IMR-90 (cell line): ENCODE results near the gene NTF3. TPM values are rescaled to one million over a fixed set of nuclear protein-coding genes. Genes with fewer than 3 reads are reported as not detected.

Experiments
- ATAC-seq: fragments of 200-7000 bp; cut with Tn5 transposase; 2 replicates; pipeline ENCODE4 v1.9.1; 2020; ENCODE audit warnings: low read depth, mild to moderate bottlenecking, moderate library complexity
- BruUV-seq: library from RNA; stranded (reverse); fragments of 400-500 nt; replicated peaks from 2 replicates; lab custom pipeline; 2021; lab: Mats Ljungman, UMichigan
- CTCF ChIA-PET: fragments of 300-600 bp; formaldehyde crosslinking; extraction: SDS; loops from one replicate; lab custom pipeline; 2021; ENCODE audit warnings: antibody characterized with exemption; lab: Yijun Ruan, JAX
- POLR2A ChIA-PET: fragments of 300-600 bp; sonication (Branson Sonifier 250); formaldehyde crosslinking; loops from one replicate; lab custom pipeline; 2022; ENCODE audit warnings: antibody characterized with exemption; ENCODE audit not compliant: unreplicated experiment; lab: Charles Lee
- DNase-seq: peaks from one replicate; pipeline ENCODE4 v3.0.0; 2013
- H2AFZ ChIP-seq: replicated peaks from 2 replicates; pipeline ENCODE3; 2013; ENCODE audit warnings: low read length, mild to moderate bottlenecking; ENCODE audit not compliant: poor library complexity
- H2AK5ac ChIP-seq: 2 replicates; pipeline ENCODE4 v1.6.1; 2013; ENCODE audit warnings: low read depth, low read length, inconsistent platforms
- H2AK9ac ChIP-seq: replicated peaks from 2 replicates; pipeline ENCODE3; 2013; ENCODE audit warnings: mild to moderate bottlenecking, low read depth, low read length, moderate library complexity; ENCODE audit not compliant: poor library complexity
- H2BK120ac ChIP-seq: 2 replicates; pipeline ENCODE4 v1.6.1; 2013; ENCODE audit warnings: low read depth, low read length, inconsistent platforms
- H2BK15ac ChIP-seq: 3 replicates; pipeline ENCODE4 v1.6.1; 2013; ENCODE audit warnings: low read depth, low read length, inconsistent platforms
- H2BK20ac ChIP-seq: 2 replicates; pipeline ENCODE4 v1.6.1; 2013; ENCODE audit warnings: low read depth, mild to moderate bottlenecking, inconsistent platforms, low read length, moderate library complexity
- H2BK5ac ChIP-seq: 2 replicates; pipeline ENCODE4 v1.6.1; 2013; ENCODE audit warnings: mild to moderate bottlenecking, low read depth, low read length, inconsistent platforms; ENCODE audit not compliant: poor library complexity, severe bottlenecking
- H3K14ac ChIP-seq: replicated peaks from 2 replicates; pipeline ENCODE4 v1.6.1; 2013; ENCODE audit warnings: low read depth, low read length, inconsistent platforms
- H3K18ac ChIP-seq: 2 replicates; pipeline ENCODE4 v1.6.1; 2013; ENCODE audit warnings: low read depth, low read length, control low read depth
- H3K23ac ChIP-seq: 2 replicates; pipeline ENCODE4 v1.6.1; 2013; ENCODE audit warnings: low read depth, low read length, inconsistent platforms
- H3K27ac ChIP-seq: 2 replicates; pipeline ENCODE4 v1.5.1; 2013; ENCODE audit warnings: mild to moderate bottlenecking, control low read depth, low read length; ENCODE audit not compliant: insufficient read depth
- H3K27me3 ChIP-seq: 2 replicates; pipeline ENCODE4 v1.6.1; 2013; ENCODE audit warnings: low read length; ENCODE audit not compliant: control insufficient read depth, insufficient read depth
- H3K36me3 ChIP-seq: 2 replicates; pipeline ENCODE4 v1.6.1; 2013; ENCODE audit warnings: low read length, mixed read lengths; ENCODE audit not compliant: control insufficient read depth, insufficient read depth
- H3K4ac ChIP-seq: 2 replicates; pipeline ENCODE4 v1.6.1; 2013; ENCODE audit warnings: low read depth, low read length, inconsistent platforms
- H3K4me1 ChIP-seq: 2 replicates; pipeline ENCODE4 v1.6.1; 2013; ENCODE audit warnings: low read length, mixed read lengths; ENCODE audit not compliant: control insufficient read depth, insufficient read depth
- H3K4me2 ChIP-seq: 2 replicates; pipeline ENCODE4 v1.6.1; 2013; ENCODE audit warnings: low read depth, mild to moderate bottlenecking, control low read depth, low read length, moderate library complexity
- H3K4me3 ChIP-seq: 2 replicates; pipeline ENCODE4 v1.5.1; 2013; ENCODE audit warnings: low read depth, mild to moderate bottlenecking, control low read depth, low read length, moderate library complexity; ENCODE audit not compliant: insufficient read depth
- H3K56ac ChIP-seq: 2 replicates; pipeline ENCODE4 v1.6.1; 2013; ENCODE audit warnings: low read length, inconsistent platforms; ENCODE audit not compliant: insufficient read depth; ENCODE audit errors: extremely low read depth
- H3K79me1 ChIP-seq, 2 experiments: 2 replicates each; pipeline ENCODE4 v1.6.1; 2013; ENCODE audit warnings: low read length in 2 of 2, inconsistent platforms in 1 of 2, low read depth in 1 of 2
- H3K9ac ChIP-seq: 2 replicates; pipeline ENCODE4 v1.6.1; 2013; ENCODE audit warnings: low read depth, low read length, control low read depth
- H3K9me1 ChIP-seq: 2 replicates; pipeline ENCODE4 v1.6.1; 2013; ENCODE audit warnings: low read length, inconsistent platforms; ENCODE audit not compliant: insufficient read depth
- H3K9me3 ChIP-seq: 2 replicates; pipeline ENCODE4 v1.6.1; 2013; ENCODE audit warnings: low read length; ENCODE audit not compliant: control insufficient read depth, insufficient read depth
- H4K20me1 ChIP-seq: 2 replicates; pipeline ENCODE4 v1.6.1; 2013; ENCODE audit warnings: low read length, inconsistent platforms; ENCODE audit not compliant: insufficient read depth
- H4K5ac ChIP-seq: 2 replicates; pipeline ENCODE4 v1.6.1; 2013; ENCODE audit warnings: mild to moderate bottlenecking, low read depth, low read length, control low read depth
- H4K8ac ChIP-seq, 2 experiments: 2 replicates each; pipeline ENCODE4 v1.6.1; 2013; ENCODE audit warnings: low read depth in 2 of 2, low read length in 2 of 2, control low read depth in 1 of 2, inconsistent platforms in 1 of 2
- H4K91ac ChIP-seq: 2 replicates; pipeline ENCODE4 v1.6.1; 2013; ENCODE audit warnings: low read depth, low read length, inconsistent platforms; ENCODE audit not compliant: insufficient read depth
- BHLHE40 ChIP-seq: fragments of 150-350 bp; IDR thresholded peaks from 2 replicates; pipeline ENCODE4 v1.6.1; 2016; ENCODE audit warnings: mild to moderate bottlenecking, low read depth, low read length
- CHD1 ChIP-seq: IDR thresholded peaks from 2 replicates; pipeline ENCODE4 v1.6.1; 2012; ENCODE audit warnings: low read depth, low read length, improper control_type of control experiment
- MAFK ChIP-seq: IDR thresholded peaks from 2 replicates; pipeline ENCODE4 v1.6.1; 2012; ENCODE audit warnings: low read depth, low read length, improper control_type of control experiment
- MAZ ChIP-seq: IDR thresholded peaks from 2 replicates; pipeline ENCODE4 v1.6.1; 2012; ENCODE audit warnings: low read depth, mild to moderate bottlenecking, low read length, improper control_type of control experiment, moderate library complexity, borderline replicate concordance
- MXI1 ChIP-seq: IDR thresholded peaks from 2 replicates; pipeline ENCODE4 v1.6.1; 2012; ENCODE audit warnings: low read depth, mild to moderate bottlenecking, low read length, moderate library complexity, borderline replicate concordance
- NFE2L2 ChIP-seq: fragments of 150-350 bp; IDR thresholded peaks from 2 replicates; pipeline ENCODE4 v1.6.1; 2016; ENCODE audit warnings: low read depth, mild to moderate bottlenecking, low read length
- POLR2A ChIP-seq: IDR thresholded peaks from 2 replicates; pipeline ENCODE4 v1.6.1; 2012; ENCODE audit warnings: mild to moderate bottlenecking, low read depth, low read length
- SMC3 ChIP-seq: fragments of 150-350 bp; IDR thresholded peaks from 2 replicates; pipeline ENCODE4 v1.6.1; 2016; ENCODE audit warnings: low read depth, mild to moderate bottlenecking, antibody characterized with exemption, low read length, moderate library complexity
- WGBS, 2 experiments: methylation state at CpG; one replicate each; pipeline versions ENCODE4 v1.1.5 to v1.1.7; 2013; ENCODE audit warnings: missing lambda C conversion rate in 2 of 2; ENCODE audit not compliant: insufficient read length in 1 of 2; ENCODE audit errors: extremely low coverage in 2 of 2; 5-methylcytosine and 5-hydroxymethylcytosine counted together
- dilution Hi-C: fragments of 300-500 bp; cut with HindIII; formaldehyde crosslinking; loops from one replicate; pipeline ENCODE4 v1.14.3; 2018; ENCODE audit warnings: low sequenced_read_pairs; ENCODE audit not compliant: unreplicated experiment
- in situ Hi-C: fragments of 300-500 bp; cut with MboI; formaldehyde crosslinking; loops from 3 replicates; pipeline ENCODE4 v1.14.3; 2019; ENCODE audit warnings: low sequenced_read_pairs, inconsistent platforms, mixed read lengths
- intact Hi-C: fragments of 100-400 bp; cut with micrococcal nuclease; formaldehyde crosslinking; loops from 2 replicates; pipeline ENCODE4 v1.10.0; 2022
- polyA plus RNA-seq, 3 experiments: library from polyadenylated mRNA; depleted of rRNA; stranded (reverse); fragments of >200 nt; gene quantifications; 2 replicates each; pipeline ENCODE4 v1.2.3, GENCODE V29; 2012; ENCODE audit warnings: low replicate concordance in 1 of 3
- total RNA-seq: library from RNA; depleted of rRNA; stranded (reverse); fragments of >200 nt; gene quantifications from 2 replicates; pipeline ENCODE4 v1.2.3, GENCODE V29; 2012
- TF ChIP-seq, protein P1 (sequence below): conservative IDR thresholded peaks from 2 replicates; pipeline ENCODE4 v1.5.1; 2012; ENCODE audit warnings: mild to moderate bottlenecking, low read depth, low read length, improper control_type of control experiment
- TF ChIP-seq, protein P2 (sequence below): fragments of 150-350 bp; IDR thresholded peaks from 2 replicates; pipeline ENCODE4 v1.6.1; 2016; ENCODE audit warnings: low read depth, mild to moderate bottlenecking, low read length, moderate library complexity, borderline replicate concordance
- TF ChIP-seq, protein P3 (sequence below): fragments of 150-350 bp; IDR thresholded peaks from 2 replicates; pipeline ENCODE4 v1.6.1; 2017; ENCODE audit warnings: mild to moderate bottlenecking, antibody characterized with exemption, low read length, low read depth

NTF3 gene
- total and polyA plus RNA-seq, 2 of the 4 experiments (the other 2 are of a cell fraction) = 12.2 to 32.4 TPM

DNA sequence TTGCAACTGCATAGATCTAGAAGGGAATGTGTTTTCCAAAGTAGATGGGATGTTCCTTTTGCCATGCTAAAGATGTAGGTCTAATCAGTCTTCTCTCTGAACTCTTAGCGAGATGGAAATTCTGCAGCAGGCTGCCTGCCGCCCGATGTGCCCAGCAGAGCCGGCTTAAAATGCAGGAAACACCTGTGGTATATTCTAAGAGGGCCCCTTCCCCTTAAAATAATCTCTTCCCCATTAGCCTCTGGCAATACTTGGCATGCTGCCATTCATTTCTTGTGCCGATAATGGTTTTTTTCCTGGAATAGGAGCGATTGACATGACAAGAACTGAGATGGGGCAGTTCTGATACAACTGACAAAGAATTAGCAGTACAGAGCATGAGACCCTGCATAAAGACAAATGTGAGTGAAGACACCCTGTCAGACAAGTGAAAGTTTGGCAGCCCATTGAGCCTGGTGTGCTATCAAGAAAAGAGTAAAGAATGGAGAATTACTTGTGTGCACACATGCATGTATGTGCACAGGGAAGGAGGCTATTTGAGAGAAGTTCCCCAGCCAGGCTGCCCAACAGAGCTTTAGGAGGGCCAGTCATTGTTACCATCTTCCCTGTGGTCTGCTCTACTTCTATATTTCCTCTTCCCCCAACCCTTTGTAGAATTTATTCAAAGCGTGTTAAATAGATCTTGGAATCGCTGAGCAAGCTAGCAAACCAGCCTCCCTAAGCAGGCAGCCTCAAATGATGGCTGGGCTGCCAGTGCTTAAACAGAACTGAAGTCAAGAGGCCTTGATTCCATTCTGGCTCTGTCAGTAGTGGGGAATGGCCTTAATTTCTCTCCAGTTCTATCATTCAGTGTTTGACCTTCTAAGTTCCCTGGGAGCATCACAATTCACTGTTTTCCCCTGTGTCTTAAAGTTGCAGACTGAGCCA lies 29.6 kb upstream of the NTF3 start:
- H3K9ac ChIP-seq = no peak overlapping the region
- no peaks in the 10 kb centered on the region for H3K9me3 ChIP-seq
- no peak overlapping the region for H4K91ac ChIP-seq
- H3K18ac ChIP-seq = no peak overlapping the region
- H3K14ac ChIP-seq = no peak overlapping the region
- ChIA-PET CTCF (interaction anchor here (0.6 kb wide), 1 partner anchor 784 kb away, joined by 3 read pairs; no protein-coding TSS in a partner anchor), POLR2A (no interaction called here)
- DNase-seq (no peak), ATAC-seq (no peak)
- intact Hi-C loops (no loop called here), dilution Hi-C loops (no loop called here), in situ Hi-C loops (no loop called here)
- H2BK120ac ChIP-seq = no peak overlapping the region
- no peaks in the 10 kb centered on the region for H4K20me1 ChIP-seq
- no peak overlapping the region for H2BK5ac ChIP-seq
- no TSS peak for BruUV-seq
- H2AFZ ChIP-seq = no peak overlapping the region
- H4K5ac ChIP-seq = no peak overlapping the region
- no peak overlapping the region for H2BK20ac ChIP-seq
- no peak overlapping the region for H3K4ac ChIP-seq
- no peak overlapping the region for H3K23ac ChIP-seq
- peaks cover 31% of the 10 kb centered on the region for H3K27me3 ChIP-seq
- no peak overlapping the region for H4K8ac ChIP-seq
- H2BK15ac ChIP-seq = no peak overlapping the region
- no peak overlapping the region for H3K4me3 ChIP-seq
- H3K56ac ChIP-seq = no peak overlapping the region
- H3K9me1 ChIP-seq = no peaks in the 10 kb centered on the region
- no peaks in the 10 kb centered on the region for H3K79me1 ChIP-seq
- no peaks in the 10 kb centered on the region for H3K4me1 ChIP-seq
- TF ChIP-seq POLR2A = no peak
- TF ChIP-seq, protein P1, sequence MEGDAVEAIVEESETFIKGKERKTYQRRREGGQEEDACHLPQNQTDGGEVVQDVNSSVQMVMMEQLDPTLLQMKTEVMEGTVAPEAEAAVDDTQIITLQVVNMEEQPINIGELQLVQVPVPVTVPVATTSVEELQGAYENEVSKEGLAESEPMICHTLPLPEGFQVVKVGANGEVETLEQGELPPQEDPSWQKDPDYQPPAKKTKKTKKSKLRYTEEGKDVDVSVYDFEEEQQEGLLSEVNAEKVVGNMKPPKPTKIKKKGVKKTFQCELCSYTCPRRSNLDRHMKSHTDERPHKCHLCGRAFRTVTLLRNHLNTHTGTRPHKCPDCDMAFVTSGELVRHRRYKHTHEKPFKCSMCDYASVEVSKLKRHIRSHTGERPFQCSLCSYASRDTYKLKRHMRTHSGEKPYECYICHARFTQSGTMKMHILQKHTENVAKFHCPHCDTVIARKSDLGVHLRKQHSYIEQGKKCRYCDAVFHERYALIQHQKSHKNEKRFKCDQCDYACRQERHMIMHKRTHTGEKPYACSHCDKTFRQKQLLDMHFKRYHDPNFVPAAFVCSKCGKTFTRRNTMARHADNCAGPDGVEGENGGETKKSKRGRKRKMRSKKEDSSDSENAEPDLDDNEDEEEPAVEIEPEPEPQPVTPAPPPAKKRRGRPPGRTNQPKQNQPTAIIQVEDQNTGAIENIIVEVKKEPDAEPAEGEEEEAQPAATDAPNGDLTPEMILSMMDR = no peak
- TF ChIP-seq MAFK = no peak
- no peak for TF ChIP-seq SMC3
- TF ChIP-seq, protein P2, sequence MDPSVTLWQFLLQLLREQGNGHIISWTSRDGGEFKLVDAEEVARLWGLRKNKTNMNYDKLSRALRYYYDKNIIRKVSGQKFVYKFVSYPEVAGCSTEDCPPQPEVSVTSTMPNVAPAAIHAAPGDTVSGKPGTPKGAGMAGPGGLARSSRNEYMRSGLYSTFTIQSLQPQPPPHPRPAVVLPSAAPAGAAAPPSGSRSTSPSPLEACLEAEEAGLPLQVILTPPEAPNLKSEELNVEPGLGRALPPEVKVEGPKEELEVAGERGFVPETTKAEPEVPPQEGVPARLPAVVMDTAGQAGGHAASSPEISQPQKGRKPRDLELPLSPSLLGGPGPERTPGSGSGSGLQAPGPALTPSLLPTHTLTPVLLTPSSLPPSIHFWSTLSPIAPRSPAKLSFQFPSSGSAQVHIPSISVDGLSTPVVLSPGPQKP = no peak
- no peak for TF ChIP-seq MXI1
- TF ChIP-seq BHLHE40 = no peak
- TF ChIP-seq, protein P3, sequence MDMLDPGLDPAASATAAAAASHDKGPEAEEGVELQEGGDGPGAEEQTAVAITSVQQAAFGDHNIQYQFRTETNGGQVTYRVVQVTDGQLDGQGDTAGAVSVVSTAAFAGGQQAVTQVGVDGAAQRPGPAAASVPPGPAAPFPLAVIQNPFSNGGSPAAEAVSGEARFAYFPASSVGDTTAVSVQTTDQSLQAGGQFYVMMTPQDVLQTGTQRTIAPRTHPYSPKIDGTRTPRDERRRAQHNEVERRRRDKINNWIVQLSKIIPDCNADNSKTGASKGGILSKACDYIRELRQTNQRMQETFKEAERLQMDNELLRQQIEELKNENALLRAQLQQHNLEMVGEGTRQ = no peak
- no peak for TF ChIP-seq NFE2L2
- no peak for TF ChIP-seq CHD1
- no peak for TF ChIP-seq MAZ
- H2AK5ac ChIP-seq = no peak overlapping the region
- H3K27ac ChIP-seq = no peak overlapping the region
- no peak overlapping the region for H3K4me2 ChIP-seq
- no peak overlapping the region for H2AK9ac ChIP-seq
- no peaks in the 10 kb centered on the region for H3K36me3 ChIP-seq
- 0% methylated on average over 1 of the region's 8 CpGs; no CpG with 5 or more reads in 1 of the 2 experiments for WGBS, 2 experiments
